HG03280 (cell line): ENCODE measurements around the gene CRACR2A.

ENCODE experiments used
- ATAC-seq: cut with Tn5 transposase; IDR thresholded peaks from one replicate; pipeline ENCODE4 v1.9.1; 2021; ENCODE audit warnings: mild to moderate bottlenecking, moderate library complexity; ENCODE audit not compliant: unreplicated experiment

The CRACR2A gene

GRCh38 chr12:3727354-3727753, 25.6 kb downstream of the CRACR2A start:
- ATAC-seq, result no peak

DNA sequence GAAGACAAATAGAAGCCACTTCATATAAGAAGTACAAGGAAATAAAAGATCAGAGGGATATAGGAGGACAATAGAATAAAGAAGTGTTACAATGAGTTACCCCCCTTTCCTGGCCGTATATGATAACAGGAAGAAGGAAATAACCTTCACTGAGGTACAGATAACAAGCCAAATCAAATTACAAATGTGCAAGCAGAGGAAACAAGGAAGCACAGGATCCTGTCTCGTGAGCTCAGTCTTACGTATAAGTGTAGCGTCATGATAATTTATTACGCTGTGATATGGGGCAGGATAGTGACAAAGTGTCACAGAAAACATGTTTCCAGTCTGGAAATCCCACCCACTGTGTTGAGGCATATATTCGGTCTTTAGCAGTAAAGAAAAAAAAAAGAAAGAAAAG, 26.5 kb downstream of the CRACR2A start:
- no peak for ATAC-seq

DNA sequence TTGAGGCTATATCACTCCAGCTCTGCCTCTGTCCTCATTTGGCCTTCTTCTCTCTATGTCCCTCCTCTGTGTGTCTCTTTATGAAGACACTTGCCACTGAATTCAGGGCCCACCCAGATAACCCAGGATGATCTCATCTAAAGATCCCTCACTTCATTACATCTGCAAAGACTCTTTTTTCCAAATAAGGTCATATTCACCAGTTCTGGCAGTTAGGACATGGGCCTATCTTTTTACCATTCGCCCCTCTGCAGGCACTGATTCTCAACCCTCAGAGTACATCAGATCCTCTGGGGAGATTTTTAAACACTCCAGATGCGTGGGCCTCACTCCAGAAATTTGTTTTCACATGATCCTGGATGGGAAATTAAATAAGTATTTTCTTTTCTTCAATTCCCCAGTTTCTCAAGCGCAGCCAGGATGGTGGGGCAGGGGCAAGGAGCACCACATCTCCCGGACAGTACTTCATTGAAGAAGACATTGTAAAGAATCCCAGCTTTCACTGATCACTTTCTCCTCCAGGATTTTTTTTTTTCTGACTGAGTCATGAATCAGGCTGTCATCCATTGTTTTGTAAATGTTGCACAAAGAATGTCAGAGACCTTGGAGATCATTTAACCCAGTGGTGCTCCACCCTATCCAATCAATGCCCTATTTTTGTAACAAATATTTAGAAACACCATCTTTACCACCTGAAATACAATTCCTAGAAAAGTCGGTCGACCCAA, 27.4 kb downstream of the CRACR2A start:
- ATAC-seq, result no peak

GRCh38 chr12:3723916-3724805, 28.7 kb downstream of the CRACR2A start:
- no peak for ATAC-seq

DNA sequence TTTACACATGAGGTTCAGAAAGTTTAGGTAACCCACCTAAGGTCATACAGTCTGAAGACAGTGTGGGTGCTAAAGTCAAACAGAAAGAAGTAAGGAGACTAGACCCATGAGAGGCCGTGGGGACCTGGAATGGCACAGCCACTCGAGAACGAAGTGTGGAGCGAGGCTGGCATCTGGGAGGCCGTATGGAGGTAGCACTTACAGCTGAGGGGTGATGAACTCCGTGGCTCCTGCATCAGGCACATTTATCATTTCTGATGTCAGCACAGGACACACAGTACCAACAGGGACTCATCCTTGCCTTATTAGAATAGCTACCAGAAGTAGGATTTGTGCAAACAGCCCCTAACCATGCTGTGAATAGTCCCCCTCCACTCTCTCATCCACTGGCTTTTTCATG, 30.5 kb downstream of the CRACR2A start:
- ATAC-seq, result no peak

DNA sequence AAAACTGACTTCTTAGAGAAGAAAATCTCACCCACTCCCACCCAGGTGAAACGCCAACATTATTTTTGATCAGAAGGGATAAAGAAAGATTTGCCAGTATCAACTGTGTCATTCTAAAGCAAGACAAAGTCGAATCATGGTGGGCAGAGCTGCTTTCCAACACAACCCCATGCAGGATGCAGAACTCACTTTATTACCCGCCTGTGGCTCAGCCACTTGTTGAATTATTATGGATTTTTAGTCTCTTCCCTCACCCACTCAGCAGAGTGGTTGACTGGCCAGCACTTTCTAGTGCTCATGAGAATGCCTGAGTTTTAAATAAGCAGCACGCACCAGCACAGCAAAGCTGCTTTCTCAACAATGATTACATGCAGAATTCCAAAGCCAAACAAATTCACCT, 32.1 kb downstream of the CRACR2A start:
- no peak for ATAC-seq

GRCh38 chr12:3718100-3718499, 34.8 kb downstream of the CRACR2A start:
- no peak for ATAC-seq

- ATAC-seq, result no peak
Measured at GRCh38 chr12:3717283-3717898, 35.5 kb downstream of the CRACR2A start.

- ATAC-seq, result no peak
Measured at GRCh38 chr12:3715999-3716398, 36.9 kb downstream of the CRACR2A start.

- no peak for ATAC-seq
Measured at GRCh38 chr12:3713947-3714346, 39.0 kb downstream of the CRACR2A start.

DNA sequence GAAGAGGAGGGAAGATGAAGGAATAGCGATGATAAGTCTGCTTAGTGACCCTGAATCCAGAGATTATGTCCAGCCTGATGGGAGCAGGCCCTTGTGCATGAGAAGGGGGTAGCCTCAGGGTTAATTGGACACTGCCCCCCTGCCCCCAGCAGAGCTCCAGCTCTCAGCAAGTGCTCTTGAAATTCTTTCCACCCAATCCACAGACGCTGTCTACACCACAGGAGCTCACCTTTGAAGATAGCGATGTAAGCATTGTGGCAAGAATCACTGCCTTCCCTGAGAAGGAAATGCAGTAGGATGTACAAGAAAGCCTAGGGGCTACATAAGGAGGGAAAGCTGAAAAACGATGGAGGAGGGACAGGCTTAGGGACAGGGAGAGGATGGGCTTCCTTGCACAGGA, 39.4 kb downstream of the CRACR2A start:
- ATAC-seq, result no peak

DNA sequence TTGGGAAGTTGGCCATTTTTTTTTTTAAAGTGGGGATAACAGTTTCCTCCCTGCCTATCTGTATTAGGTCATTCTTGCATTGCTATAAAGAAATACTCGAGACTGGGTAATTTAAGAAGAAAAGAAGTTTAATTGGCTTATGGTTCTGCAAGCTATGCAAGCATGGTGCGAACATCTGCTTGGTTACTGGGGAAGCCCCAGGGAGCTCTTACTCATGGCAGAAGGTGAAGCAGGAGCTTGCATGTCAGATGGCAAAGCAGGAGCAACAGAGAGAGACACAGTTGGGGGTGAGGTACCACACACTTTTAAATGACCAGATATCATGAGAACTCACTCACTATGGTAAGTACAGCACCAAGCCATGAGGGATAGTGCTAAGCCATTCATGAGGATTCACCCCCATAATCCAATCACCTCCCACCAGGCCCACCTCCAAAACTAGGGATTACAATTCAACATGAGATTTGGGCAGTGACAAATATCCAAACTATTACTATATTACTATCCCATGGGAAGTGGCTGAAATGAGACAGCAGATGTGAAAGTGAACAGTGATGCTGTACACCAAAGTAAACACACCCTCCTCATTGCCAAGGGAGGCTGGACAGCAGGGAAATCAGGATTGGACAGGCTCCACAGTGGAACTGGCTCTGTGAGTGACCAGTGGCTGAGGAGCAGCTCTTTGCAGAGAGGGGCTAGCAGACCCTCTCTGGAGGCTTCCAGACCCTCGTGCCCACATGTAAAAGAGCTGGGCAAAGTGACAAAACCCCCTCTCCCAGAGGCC, 40.5 kb downstream of the CRACR2A start:
- no peak for ATAC-seq

GRCh38 chr12:3705354-3705675, 47.6 kb downstream of the CRACR2A start:
- ATAC-seq, result no peak

DNA sequence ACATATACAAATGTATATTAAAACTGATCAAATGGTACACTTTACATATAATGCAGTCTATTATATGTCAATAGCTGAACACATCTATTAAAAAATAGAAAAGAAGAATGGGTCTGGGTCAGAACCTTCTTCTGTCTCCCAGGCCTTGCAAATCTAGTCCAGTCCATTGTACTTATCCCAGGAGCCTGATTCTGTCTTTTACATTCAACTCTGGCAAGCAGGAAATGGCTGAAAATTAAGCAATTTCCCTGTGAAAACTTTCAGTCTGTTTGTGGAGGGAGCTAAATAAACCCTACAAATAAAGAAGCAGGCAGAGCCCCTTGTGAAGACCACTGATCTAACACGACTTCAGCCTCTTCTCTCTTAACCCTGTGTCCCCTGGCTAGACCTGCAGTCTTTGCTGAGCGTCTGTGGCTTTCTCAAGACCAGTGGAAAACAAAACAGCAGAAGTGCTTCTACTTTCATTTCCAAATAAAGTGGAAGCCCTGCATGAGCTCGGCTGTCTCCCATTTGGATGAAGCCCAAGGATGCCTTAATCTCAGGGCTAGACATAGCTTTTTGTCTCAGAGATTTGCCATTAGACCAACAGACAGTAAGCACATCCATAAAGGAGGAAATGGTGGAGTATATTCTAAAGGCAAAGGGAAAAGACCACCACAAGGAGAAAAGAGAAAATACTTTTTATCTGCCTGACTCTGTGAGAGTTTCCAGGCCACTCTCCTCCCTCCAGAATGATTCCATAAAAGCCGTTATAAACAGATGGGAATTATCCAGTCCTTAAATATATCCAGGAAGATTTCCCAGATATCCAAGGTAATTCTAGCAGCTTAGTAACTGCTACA, 48.2 kb downstream of the CRACR2A start:
- no peak for ATAC-seq

GRCh38 chr12:3700861-3701260, 52.0 kb downstream of the CRACR2A start:
- ATAC-seq, result no peak

GRCh38 chr12:3698218-3698974, 54.5 kb downstream of the CRACR2A start:
- no peak for ATAC-seq

GRCh38 chr12:3697311-3697870, 55.5 kb downstream of the CRACR2A start:
- no peak for ATAC-seq

- ATAC-seq, result no peak
Measured at GRCh38 chr12:3694673-3695072, 58.2 kb downstream of the CRACR2A start.
